Measurements from ENCODE around the gene RNF227.
A peak's percentile ranks its signal among the peaks of the same experiment; 100 is the strongest.
"Not testable (repeated sequence)": the region's sequence is repeated elsewhere in the genome, so short reads cannot be mapped to it uniquely, and the experiment has no call there.

The RNF227 gene

DNA sequence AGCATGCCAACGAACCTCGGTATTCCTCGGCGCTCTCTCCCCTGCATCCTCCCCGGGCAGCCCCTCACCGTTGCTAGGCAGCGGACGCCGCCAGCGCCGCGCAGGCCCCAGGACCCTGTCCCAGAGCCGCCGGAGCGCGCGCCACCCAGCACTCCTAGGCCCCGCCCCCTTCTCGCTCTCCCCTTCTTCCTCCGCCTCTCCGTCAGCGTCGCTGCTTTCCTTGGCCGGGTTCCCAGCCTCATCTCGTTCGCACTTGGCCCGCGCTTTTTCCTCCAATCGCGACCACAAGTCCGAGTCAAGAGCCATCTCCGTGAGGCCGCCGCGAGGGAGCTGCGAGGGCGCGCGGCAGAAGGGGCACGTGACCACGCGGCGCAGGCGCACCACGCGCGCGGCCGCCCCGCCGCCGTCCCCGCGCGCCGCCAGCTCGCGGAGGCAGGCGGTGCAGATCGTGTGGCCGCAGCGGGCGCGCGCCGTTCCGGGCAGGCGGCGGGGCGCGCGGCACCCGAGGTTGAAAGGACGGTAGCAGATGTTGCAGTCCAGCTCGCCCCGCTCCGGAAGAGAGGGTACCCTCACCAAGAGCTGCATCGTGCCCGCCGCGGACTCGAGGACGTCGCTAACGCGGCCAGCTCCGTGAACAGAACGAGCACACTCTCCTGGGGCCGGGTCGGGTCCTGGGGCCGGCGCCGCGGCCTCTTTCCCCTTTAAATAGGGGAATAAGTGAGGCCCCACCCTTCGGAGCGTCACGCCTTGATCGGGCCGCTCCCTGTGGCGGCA, at the start of gene RNF227:
RNF227 (minus strand) TSS at position 679 of the 774 bp plus-strand sequence; CDS start at position 585, 94 bp downstream.
- DNase-seq: peak in 57 of 58 donors; percentile 51 to 92 (median 81)

DNA sequence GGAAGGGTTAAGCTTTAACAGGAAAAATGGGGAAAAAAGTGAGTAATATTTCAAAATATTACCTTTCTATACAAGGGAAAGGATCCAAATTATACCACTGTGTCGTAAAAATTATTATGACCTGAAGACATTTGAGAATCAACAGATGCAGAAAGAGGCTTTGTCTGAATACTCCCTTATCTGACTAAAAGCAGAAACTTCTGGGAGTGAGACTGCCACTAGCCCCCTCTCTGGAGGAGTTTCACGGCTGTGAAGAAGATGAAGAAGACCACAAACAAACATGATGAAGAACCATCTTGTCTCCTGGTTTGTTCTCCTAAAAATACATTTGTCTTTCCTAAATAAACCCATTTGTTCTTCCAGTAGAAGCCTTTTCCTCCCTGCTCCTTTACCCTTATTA, 45.3 kb upstream of the RNF227 start:
- DNase-seq: no peak

GRCh38 chr17:7959503-7960253, 43.6 kb upstream of the RNF227 start:
- no peak for DNase-seq

GRCh38 chr17:7956228-7956965, 40.3 kb upstream of the RNF227 start:
- peak in 9 of 58 donors; percentile 1 to 5 (median 4) for DNase-seq

DNA sequence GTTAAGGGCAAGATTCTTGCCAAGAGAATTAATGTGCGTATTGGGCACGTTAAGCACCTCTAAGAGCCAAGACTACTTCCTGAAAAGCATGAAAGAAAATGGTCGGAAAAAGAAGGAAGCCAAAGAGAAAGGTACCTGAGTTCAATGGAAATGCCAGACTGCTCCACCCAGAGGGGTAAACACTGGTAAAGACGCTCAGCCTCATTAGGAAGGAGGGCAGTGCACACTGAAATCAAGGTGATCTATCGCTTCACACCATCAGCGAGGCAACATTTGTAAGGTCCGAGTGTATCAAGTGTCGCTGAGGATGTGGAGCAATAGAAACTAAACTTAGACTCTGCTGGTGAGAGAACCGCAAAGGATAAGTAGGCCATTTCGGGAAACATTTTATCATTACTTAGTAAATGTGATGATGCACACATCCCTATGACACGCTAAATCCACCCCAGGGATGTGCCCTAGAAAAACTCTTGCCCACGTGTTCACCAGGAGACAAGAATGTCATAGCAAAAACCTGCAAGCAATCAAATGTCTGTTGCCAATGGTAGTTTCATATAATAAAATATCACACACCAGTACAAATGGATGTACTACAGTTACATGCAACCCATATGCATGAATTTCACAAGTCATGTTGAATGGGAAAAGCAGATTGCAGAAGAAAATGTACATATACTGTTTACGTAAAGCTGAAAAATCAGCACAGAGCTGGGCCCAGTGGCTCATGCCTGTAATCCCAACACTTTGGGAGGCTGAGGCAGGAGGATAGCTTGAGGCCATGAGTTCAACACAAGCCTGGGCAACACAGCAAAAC, 39.5 kb upstream of the RNF227 start:
- DNase-seq: no peak

DNA sequence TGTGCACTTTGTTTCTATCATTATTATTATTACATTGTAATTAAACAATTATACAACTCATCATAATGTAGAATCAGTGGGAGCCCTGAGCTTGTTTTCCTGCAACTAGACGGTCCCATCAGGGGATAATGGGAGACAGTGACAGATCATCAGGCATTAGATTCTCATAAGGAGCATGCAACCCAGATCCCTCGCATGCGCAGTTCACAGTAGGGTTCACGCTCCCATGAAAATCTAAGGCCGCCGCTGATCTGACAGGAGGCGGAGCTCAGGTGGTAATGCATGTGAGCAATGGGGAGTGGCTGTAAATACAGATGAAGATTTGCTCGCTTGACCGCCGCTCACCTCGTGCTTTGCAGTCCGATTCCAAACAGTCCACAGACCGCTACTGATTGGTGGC, 37.2 kb upstream of the RNF227 start:
- DNase-seq: not testable (repeated sequence)

DNA sequence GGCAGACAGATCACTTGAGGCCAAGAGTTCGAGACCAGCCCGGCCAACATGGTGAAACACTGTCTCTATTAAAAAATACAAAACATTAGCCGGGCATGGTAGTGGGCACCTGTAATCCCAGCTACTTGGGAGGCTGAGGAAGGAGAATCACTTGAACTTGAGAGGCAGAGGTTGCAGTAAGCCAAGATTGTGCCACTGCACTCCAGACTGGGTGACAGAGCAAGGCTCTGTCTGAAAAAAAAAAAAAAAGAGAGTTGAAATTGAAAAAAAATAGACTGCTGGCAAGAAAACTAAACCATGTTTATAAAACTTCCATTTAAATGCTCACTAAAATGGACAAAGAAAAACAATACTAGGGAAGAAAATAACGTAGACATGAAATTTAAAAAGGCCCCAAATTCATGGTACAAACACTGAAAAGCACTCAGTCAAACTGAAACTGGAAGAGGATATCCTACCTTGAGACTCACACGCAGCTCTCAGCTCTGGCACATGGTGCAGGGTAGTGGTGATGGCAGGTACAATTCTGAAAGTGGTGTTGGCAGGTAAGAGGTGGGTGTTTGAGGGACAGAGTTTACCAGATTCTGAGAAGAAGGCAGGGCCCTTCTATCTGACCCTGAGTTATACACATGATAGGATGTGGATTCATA, 35.2 kb upstream of the RNF227 start:
- DNase-seq: no peak

GRCh38 chr17:7950578-7950977, 34.5 kb upstream of the RNF227 start:
- DNase-seq: no peak

GRCh38 chr17:7947651-7948050, 31.6 kb upstream of the RNF227 start:
- DNase-seq: no peak

GRCh38 chr17:7946441-7946840, 30.4 kb upstream of the RNF227 start:
- DNase-seq: no peak

DNA sequence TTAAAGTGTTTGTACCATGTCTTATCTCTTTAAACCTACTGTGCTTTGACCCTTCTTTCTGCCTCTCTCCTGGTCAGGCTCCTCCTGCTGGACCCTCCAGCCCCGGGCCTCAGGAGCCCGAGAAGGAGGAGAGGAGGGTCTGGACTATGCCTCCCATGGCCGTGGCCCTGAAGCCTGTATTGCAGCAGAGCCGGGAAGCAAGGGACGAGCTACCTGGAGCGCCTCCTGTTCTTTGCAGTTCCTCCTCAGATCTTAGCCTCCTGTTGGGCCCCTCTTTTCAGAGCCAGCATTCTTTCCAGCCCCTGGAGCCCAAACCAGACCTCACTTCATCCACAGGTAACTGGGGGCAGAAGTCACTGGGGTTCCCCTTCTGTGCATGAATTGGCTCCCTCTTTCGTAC, 29.6 kb upstream of the RNF227 start:
- DNase-seq: no peak

DNA sequence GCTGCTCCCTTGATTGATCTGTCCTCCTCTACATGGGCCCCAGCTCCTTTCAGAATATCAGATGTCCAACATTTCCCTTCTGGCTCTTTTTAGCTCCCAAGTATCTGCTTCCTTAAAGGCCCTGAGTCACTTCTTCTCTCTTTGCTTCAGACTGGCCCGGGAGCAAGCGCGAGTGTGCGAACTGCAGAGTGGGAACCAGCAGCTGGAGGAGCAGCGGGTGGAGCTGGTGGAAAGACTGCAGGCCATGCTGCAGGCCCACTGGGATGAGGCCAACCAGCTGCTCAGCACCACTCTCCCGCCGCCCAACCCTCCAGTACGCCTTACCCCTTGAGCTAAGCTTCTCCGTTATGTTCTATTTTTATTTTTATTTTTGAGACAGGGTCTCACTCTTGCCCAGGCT, 28.2 kb upstream of the RNF227 start:
- DNase-seq: no peak

DNA sequence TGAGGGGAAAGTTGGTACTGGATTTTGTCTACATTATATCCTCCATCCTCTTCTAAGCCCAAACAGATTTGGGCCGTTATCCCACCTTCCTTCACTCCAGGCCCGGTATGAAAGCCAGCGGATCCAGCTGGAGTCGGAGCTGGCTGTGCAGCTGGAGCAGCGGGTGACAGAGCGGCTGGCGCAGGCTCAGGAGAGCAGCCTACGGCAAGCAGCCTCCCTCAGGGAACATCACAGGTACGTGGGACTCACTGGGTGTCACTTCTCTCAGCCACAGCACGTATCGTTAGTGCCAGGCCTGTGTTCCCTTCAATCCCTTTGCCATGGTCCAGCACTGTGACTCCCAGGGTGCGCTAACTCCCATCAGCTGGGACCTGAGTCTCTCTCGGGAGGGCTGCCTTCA, 27.2 kb upstream of the RNF227 start:
- no peak for DNase-seq

DNA sequence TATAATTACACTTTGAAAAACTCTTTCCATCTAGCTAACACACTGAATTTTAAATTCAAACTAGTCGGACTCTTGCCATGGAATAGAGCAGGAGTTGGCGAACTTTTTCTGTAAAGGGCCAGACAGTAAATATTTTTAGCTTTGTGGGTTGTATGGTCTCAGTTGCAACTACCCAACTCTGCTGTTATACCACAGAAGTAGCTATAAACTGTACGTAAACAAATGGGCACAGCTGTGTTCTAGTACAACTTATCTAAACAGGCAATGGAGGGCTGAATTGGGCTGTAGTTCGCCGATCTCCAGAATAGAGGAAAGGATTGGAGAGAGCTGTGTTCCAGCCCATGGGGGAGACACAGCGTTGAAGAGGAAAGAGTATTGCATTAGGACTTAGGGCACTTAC, 24.7 kb upstream of the RNF227 start:
- no peak for DNase-seq

DNA sequence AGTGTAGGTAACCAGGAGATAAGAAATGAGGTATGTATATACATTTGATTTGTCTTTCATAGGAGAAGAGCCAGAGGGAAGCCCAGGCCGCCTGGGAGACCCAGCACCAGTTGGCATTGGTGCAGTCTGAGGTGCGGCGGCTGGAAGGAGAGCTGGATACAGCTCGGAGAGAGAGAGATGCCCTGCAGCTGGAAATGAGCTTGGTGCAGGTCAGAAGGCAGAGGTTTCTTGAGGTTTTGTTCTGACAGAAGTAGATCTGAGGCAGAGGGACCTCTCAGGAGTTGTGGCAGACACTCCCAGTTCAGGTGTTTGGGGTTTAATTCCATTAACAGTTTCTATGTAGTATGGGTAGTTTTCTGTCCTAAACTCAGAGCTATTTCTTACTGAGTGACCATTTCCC, 23.9 kb upstream of the RNF227 start:
- DNase-seq: no peak

- peak in 3 of 58 donors; percentile 5 to 33 (median 9) for DNase-seq
Measured at GRCh38 chr17:7935859-7936258, 19.8 kb upstream of the RNF227 start.

GRCh38 chr17:7932949-7933348, 16.9 kb upstream of the RNF227 start:
- DNase-seq: no peak

- peak in 10 of 58 donors; percentile 7 to 52 (median 22) for DNase-seq
Measured at GRCh38 chr17:7932483-7932891, 16.4 kb upstream of the RNF227 start.

DNA sequence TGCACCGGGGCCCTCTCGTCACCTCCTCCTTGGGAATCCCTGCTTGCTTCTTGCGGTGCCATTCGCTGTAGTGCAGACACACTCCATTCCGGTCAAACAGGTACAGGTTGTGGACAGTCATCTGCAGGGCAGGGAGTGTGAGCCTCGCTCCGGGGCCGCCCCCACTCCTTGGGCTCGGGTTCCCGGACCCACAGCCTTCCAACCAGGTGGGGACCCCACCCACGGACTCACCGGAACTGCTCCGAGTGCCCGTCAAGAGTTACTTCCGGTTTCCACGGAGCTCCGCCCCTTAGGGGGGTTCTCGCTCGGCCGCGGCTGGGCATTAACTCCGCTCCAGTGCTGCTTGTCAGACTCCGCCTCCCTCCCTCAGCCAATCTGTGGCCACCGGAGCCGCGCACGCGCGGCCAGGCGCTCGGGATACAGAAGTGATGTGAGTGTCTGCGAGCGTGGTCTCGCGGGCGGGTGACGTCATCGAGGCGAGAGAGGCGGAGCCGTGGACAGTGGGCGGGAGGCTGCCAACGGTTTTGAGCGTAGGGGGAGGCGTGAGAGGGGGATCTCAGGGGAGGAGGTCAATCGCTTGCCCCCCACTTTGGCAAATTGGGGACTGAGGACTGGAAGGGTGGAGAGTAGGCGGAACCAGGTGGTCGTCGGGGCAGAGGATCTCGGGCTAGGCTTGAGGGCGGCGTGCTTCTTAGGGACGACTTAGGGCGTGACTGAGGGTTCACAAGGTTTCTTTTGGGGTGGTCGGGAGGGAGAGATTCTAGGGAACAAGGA, 15.8 kb upstream of the RNF227 start, which contains the start of the genes CNTROB and TRAPPC1:
CNTROB (plus strand) TSS at position 498 of the 774 bp plus-strand sequence. CDS start 874 bp downstream, outside the sequence.
TRAPPC1 (minus strand) TSS at position 238 of the 774 bp plus-strand sequence; CDS start at position 121, 117 bp downstream.
- peak; percentile 96 to 100 (median 100) for DNase-seq

All from anterior cingulate cortex (tissue), 58 donors.